Measurements from ENCODE around the gene EML5. TPM values are rescaled to one million over a fixed set of nuclear protein-coding genes. Genes with fewer than 3 reads are reported as not detected.

Gene EML5
- total and polyA plus RNA-seq, 2 of the 13 experiments (the other 11 are each of a cell fraction or from before 2014, with no cell fraction given), result 0.11 TPM; not detected in 1

DNA sequence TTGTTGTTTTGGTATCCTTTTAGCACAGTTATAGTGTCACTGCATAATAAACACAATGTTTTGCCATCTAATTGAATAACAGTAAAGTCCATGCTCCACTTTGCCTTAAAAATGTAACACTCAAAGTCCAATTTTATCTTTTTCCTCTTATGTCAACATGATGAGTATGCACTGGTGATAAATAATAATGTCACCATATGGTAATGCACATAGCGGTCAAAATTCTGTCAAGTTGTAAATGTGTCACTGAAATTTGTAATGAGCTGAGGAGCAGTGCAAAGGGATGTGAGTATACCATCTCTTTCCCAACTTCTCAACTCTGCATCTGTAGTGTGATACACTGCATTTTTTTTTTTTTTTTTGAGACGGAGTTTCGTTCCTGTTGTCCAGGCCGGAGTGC lies 65.7 kb downstream of the EML5 start (continued):
- TF ChIP-seq SYNCRIP (IDR thresholded peaks at IDR 0.05; ENCODE audit: insufficient read depth, low read depth, low read length) (no peak), ZNF430 (CRISPR knock-in tag; IDR thresholded peaks at IDR 0.05) (no peak), ZEB1 (IDR thresholded peaks at IDR 0.05; ENCODE audit: insufficient replicate concordance, low read depth) (no peak)
- TF ChIP-seq, protein P1, sequence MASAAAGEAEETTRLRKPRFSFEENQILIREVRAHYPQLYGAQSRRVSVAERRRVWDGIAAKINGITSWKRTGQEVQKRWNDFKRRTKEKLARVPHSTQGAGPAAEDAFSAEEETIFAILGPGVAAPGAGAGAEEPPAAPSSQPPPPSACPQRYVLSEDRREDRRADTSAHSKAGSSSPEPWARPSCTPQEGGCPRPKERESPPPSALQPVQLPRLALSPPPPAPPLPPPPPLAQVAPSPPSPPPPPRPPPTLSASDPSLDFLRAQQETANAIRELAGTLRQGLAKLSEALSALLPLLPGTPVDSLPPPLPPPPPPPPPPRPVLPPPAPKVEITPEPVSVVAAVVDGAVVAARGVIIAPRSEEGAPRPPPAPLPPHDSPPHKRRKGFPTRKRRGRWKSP (CRISPR knock-in tag; IDR thresholded peaks at IDR 0.05), result no peak
- TF ChIP-seq, protein P2, sequence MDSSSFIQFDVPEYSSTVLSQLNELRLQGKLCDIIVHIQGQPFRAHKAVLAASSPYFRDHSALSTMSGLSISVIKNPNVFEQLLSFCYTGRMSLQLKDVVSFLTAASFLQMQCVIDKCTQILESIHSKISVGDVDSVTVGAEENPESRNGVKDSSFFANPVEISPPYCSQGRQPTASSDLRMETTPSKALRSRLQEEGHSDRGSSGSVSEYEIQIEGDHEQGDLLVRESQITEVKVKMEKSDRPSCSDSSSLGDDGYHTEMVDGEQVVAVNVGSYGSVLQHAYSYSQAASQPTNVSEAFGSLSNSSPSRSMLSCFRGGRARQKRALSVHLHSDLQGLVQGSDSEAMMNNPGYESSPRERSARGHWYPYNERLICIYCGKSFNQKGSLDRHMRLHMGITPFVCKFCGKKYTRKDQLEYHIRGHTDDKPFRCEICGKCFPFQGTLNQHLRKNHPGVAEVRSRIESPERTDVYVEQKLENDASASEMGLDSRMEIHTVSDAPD (CRISPR knock-in tag; IDR thresholded peaks at IDR 0.05), result no peak
- TF ChIP-seq, protein P3, sequence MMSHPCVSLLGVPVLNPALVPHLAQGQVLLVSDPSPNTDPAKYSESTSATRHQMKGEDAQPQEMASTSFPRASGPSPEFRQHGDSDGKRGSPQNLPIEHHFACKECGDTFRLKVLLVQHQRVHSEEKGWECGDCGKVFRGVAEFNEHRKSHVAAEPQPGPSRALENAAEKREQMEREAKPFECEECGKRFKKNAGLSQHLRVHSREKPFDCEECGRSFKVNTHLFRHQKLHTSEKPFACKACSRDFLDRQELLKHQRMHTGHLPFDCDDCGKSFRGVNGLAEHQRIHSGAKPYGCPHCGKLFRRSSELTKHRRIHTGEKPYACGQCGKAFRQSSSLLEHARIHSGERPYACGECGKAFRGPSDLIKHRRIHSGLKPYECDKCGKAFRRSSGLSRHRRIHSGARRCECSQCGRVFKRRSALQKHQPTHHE (CRISPR knock-in tag; IDR thresholded peaks at IDR 0.05; ENCODE audit: borderline replicate concordance), result no peak

DNA sequence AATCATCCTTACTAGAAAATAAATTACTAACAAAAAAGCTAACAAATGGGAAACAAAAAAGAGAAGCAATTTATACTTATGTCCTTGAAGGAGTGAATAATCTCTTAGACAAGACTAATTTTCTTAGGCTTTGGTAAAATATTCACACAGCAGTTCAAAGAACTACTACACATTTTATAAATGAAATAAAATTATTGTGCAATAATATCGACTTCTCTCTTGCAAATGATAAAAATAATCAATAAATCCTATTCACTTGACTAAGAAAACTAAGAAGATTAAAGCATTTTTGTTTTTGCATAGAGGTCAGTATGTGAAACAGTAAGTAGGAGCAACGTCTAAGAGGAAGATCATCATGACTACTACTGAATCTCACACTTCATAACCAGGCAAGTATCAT lies 82.0 kb downstream of the EML5 start:
- BruUV-seq (replicated peaks), result no TSS peak
- Histone ChIP-seq H3K4me3 (replicated peaks in 1 of 3; ENCODE audit: insufficient read depth in 1 of 3, low read depth in 2 of 3, low read length in 3 of 3) (no peak overlapping the region), H3K4me1 (ENCODE audit: insufficient read depth, low read length) (no peaks in the 10 kb centered on the region), H3K36me3 (replicated peaks in 1 of 2; ENCODE audit: control insufficient read depth in 1 of 2, insufficient read depth in 2 of 2, low read length in 2 of 2) (no peaks in the 10 kb centered on the region), H4K20me1 (ENCODE audit: insufficient read depth, low read length) (no peaks in the 10 kb centered on the region), H2AFZ (ENCODE audit: low read length) (no peak overlapping the region), H3K9me3 (ENCODE audit: low read length) (no peaks in the 10 kb centered on the region), H3K79me2 (ENCODE audit: insufficient read depth, low read length) (no peaks in the 10 kb centered on the region), H3K4me2 (ENCODE audit: low read depth, low read length) (no peak overlapping the region), H3K9ac (ENCODE audit: insufficient read depth, low read depth, low read length) (no peak overlapping the region), H3K27ac (ENCODE audit: extremely low read length, insufficient read depth, low read length) (no peak overlapping the region), H3K27me3 (ENCODE audit: control insufficient read depth in 1 of 2, insufficient read depth in 2 of 2, low read length in 2 of 2) (no peaks in the 10 kb centered on the region; a peak in 1 of 5 replicates)
- POLR2A ChIA-PET, result no interaction called here
- FAIRE-seq (no peak), ATAC-seq (no peak), DNase-seq (ENCODE audit: low spot score) (no peak)
- WGBS (ENCODE audit: low lambda C conversion rate), result 3% methylated on average over 2 of the region's 2 CpGs
- in situ Hi-C loops (cut with HindIII; ENCODE audit: extremely low pct_ligation_motif_present, low pct_unique_long_range_greater_than_20kb), result no loop called here
- TF ChIP-seq ZNF615 (CRISPR knock-in tag; IDR thresholded peaks at IDR 0.05; ENCODE audit: borderline replicate concordance), result no peak
- TF ChIP-seq, protein P4, sequence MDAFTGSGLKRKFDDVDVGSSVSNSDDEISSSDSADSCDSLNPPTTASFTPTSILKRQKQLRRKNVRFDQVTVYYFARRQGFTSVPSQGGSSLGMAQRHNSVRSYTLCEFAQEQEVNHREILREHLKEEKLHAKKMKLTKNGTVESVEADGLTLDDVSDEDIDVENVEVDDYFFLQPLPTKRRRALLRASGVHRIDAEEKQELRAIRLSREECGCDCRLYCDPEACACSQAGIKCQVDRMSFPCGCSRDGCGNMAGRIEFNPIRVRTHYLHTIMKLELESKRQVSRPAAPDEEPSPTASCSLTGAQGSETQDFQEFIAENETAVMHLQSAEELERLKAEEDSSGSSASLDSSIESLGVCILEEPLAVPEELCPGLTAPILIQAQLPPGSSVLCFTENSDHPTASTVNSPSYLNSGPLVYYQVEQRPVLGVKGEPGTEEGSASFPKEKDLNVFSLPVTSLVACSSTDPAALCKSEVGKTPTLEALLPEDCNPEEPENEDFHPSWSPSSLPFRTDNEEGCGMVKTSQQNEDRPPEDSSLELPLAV (CRISPR knock-in tag; conservative IDR thresholded peaks at IDR 0.05; ENCODE audit: low read depth), result no peak
- TF ChIP-seq, protein P5, sequence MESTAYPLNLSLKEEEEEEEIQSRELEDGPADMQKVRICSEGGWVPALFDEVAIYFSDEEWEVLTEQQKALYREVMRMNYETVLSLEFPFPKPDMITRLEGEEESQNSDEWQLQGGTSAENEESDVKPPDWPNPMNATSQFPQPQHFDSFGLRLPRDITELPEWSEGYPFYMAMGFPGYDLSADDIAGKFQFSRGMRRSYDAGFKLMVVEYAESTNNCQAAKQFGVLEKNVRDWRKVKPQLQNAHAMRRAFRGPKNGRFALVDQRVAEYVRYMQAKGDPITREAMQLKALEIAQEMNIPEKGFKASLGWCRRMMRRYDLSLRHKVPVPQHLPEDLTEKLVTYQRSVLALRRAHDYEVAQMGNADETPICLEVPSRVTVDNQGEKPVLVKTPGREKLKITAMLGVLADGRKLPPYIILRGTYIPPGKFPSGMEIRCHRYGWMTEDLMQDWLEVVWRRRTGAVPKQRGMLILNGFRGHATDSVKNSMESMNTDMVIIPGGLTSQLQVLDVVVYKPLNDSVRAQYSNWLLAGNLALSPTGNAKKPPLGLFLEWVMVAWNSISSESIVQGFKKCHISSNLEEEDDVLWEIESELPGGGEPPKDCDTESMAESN (CRISPR knock-in tag; conservative IDR thresholded peaks at IDR 0.05), result no peak
- TF ChIP-seq, protein P6, sequence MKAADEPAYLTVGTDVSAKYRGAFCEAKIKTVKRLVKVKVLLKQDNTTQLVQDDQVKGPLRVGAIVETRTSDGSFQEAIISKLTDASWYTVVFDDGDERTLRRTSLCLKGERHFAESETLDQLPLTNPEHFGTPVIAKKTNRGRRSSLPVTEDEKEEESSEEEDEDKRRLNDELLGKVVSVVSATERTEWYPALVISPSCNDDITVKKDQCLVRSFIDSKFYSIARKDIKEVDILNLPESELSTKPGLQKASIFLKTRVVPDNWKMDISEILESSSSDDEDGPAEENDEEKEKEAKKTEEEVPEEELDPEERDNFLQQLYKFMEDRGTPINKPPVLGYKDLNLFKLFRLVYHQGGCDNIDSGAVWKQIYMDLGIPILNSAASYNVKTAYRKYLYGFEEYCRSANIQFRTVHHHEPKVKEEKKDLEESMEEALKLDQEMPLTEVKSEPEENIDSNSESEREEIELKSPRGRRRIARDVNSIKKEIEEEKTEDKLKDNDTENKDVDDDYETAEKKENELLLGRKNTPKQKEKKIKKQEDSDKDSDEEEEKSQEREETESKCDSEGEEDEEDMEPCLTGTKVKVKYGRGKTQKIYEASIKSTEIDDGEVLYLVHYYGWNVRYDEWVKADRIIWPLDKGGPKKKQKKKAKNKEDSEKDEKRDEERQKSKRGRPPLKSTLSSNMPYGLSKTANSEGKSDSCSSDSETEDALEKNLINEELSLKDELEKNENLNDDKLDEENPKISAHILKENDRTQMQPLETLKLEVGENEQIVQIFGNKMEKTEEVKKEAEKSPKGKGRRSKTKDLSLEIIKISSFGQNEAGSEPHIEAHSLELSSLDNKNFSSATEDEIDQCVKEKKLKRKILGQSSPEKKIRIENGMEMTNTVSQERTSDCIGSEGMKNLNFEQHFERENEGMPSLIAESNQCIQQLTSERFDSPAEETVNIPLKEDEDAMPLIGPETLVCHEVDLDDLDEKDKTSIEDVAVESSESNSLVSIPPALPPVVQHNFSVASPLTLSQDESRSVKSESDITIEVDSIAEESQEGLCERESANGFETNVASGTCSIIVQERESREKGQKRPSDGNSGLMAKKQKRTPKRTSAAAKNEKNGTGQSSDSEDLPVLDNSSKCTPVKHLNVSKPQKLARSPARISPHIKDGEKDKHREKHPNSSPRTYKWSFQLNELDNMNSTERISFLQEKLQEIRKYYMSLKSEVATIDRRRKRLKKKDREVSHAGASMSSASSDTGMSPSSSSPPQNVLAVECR (CRISPR knock-in tag; IDR thresholded peaks at IDR 0.05; ENCODE audit: borderline replicate concordance), result no peak
- intact Hi-C loops (cut with micrococcal nuclease; ENCODE audit: unreplicated experiment), result no loop called here
- CTCF ChIA-PET (ENCODE audit: low intra/inter-chr PET ratio, low total read pairs), result no interaction called here
